PFSK-1 (cell line): Measurements from ENCODE around the gene SERINC3.

ENCODE experiments used
- FOXP2 ChIP-seq: optimal IDR thresholded peaks from 2 replicates; pipeline ENCODE3; 2011; ENCODE audit warnings: borderline replicate concordance, control low read depth, inconsistent platforms; ENCODE audit not compliant: insufficient read depth; ENCODE audit errors: extremely low read length, extremely low read depth
- POLR2AphosphoS5 ChIP-seq: IDR thresholded peaks from 2 replicates; pipeline ENCODE4 v1.6.1; 2012; ENCODE audit warnings: low read depth, mild to moderate bottlenecking, control low read depth, low read length, moderate library complexity
- SIN3A ChIP-seq: IDR thresholded peaks from 2 replicates; pipeline ENCODE4 v1.6.1; 2012; ENCODE audit warnings: mild to moderate bottlenecking, low read length, moderate library complexity, borderline replicate concordance; ENCODE audit not compliant: insufficient read depth

DNA sequence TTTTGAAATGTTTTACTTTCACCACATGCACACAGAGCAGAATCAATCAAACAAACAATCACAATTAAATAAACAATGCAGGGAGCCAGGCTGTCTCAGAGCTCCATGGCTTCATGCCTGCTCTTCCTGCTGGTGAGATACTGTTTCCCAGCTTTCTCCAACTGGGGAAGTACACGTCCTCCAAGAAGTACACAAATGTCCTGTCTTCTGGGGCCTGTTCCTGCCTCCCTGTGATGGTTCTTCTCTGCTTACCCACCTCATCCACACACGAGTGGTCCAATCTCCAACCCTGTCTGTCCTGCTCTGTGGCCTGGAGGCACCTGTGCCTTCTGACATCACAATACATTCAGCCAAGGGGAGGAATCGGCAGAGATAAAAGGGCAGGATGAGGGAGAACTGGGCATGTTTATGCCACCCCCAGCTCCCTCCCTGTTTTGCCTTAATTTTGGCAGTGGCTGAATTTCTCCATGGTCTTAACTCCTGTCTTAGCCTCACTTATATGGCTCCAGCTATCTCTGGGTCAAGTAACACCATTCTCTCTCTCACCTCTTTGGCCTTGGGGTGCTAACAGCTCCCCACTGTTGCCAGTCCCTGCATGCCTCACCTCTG is 71.5 kb downstream of the SERINC3 start:
- no peak for TF ChIP-seq SIN3A
- no peak for TF ChIP-seq POLR2AphosphoS5
- TF ChIP-seq FOXP2 = no peak
